ENCODE results near the gene GRK1. TPM values are rescaled to one million over a fixed set of nuclear protein-coding genes. Genes with fewer than 3 reads are reported as not detected.

Gene GRK1
- total and polyA plus RNA-seq, 2 of the 13 experiments (the other 11 are each of a cell fraction or from before 2014, with no cell fraction given) = 0.07 to 0.12 TPM

GRCh38 chr13:113765564-113765910 is 98.5 kb downstream of the GRK1 start (continued):
- TF ChIP-seq ZNF639 (CRISPR knock-in tag; conservative IDR thresholded peaks at IDR 0.05) (no peak), ZNF597 (CRISPR knock-in tag; IDR thresholded peaks at IDR 0.05) (no peak), SRSF4 (IDR thresholded peaks at IDR 0.05; ENCODE audit: low read depth, low read length, poor library complexity, severe bottlenecking) (no peak), CSRNP2 (CRISPR knock-in tag; conservative IDR thresholded peaks at IDR 0.05; ENCODE audit: low read depth) (no peak), ZNF124 (CRISPR knock-in tag; IDR thresholded peaks at IDR 0.05) (no peak), SOX13 (IDR thresholded peaks at IDR 0.05) (no peak), SOX13 (CRISPR knock-in tag; conservative IDR thresholded peaks at IDR 0.05 in 1 of 2, IDR thresholded peaks at IDR 0.05 in 1 of 2) (no peak), ATF2 (CRISPR knock-in tag; IDR thresholded peaks at IDR 0.05) (no peak), SNAPC5 (CRISPR knock-in tag; IDR thresholded peaks at IDR 0.05; ENCODE audit: borderline replicate concordance) (no peak), ZNF788 (CRISPR knock-in tag; IDR thresholded peaks at IDR 0.05; ENCODE audit: borderline replicate concordance) (no peak)

All from HepG2 (cell line).